GM12873 (cell line): Measurements from ENCODE around the gene SMG6.

Experiments
- CTCF ChIP-seq: IDR thresholded peaks from 2 replicates; pipeline ENCODE4 v1.5.1; 2012; ENCODE audit warnings: low read depth, mild to moderate bottlenecking, moderate library complexity, low read length, control low read depth; ENCODE audit not compliant: insufficient read depth; ENCODE audit errors: missing control alignments

The SMG6 gene

GRCh38 chr17:2303204-2304188 lies at the start of gene SMG6, which contains the start of gene SRR:
Gene SMG6, minus strand, starts transcription at chr17:2303785. Its CDS starts 65 bp downstream, at chr17:2303720.
Gene SRR, plus strand, starts transcription at chr17:2303950. Its CDS starts 11,611 bp downstream, at chr17:2315561.
- no peak for TF ChIP-seq CTCF

- no peak for TF ChIP-seq CTCF
These were observed 47.7 kb upstream of the SMG6 start for GRCh38 chr17:2351269-2351668.

GRCh38 chr17:2347805-2348685 lies 44.5 kb upstream of the SMG6 start:
- TF ChIP-seq CTCF = no peak

GRCh38 chr17:2346475-2346874 lies 42.9 kb upstream of the SMG6 start:
- TF ChIP-seq CTCF = no peak

- TF ChIP-seq CTCF = no peak
These were observed 40.9 kb upstream of the SMG6 start for GRCh38 chr17:2344528-2344927.

- TF ChIP-seq CTCF = no peak
These were observed 39.8 kb upstream of the SMG6 start for GRCh38 chr17:2343421-2343820.

- no peak for TF ChIP-seq CTCF
These were observed 34.7 kb upstream of the SMG6 start for GRCh38 chr17:2338315-2338657.
